Liver (tissue), 3 donors: ENCODE measurements around the gene PARVG.

ENCODE experiments used
- CTCF ChIP-seq: fragments of 150-350 bp; IDR thresholded peaks from 2 replicates; pipeline ENCODE4 v1.5.1; 2017; ENCODE audit warnings: improper control_type of control experiment, low read depth, low read length; ENCODE audit not compliant: missing input control
- JUND ChIP-seq, 2 donors: IDR thresholded peaks; 2 replicates each; pipeline ENCODE4 v1.6.1; 2016; ENCODE audit warnings: antibody characterized with exemption in 2 of 2
- SP1 ChIP-seq: IDR thresholded peaks from 2 replicates; pipeline ENCODE4 v1.6.1; 2018; ENCODE audit warnings: antibody characterized with exemption, mild to moderate bottlenecking
- donor health status: healthy.
- donor health status: healthy.

GRCh38 chr22:44211946-44212930, 31.5 kb downstream of the PARVG start:
- TF ChIP-seq SP1 (no peak), JUND (IDR thresholded peaks at IDR 0.05) (no peak), CTCF (no peak)
